MCF 10A (cell line): ENCODE measurements around the gene CHGA. TPM values are rescaled to one million over a fixed set of nuclear protein-coding genes. Genes with fewer than 3 reads are reported as not detected.

ENCODE experiments used
- BruUV-seq: library from RNA; stranded (reverse); fragments of 400-500 nt; replicated peaks from 2 replicates; lab custom pipeline; 2021; lab: Mats Ljungman, UMichigan
- CTCF ChIA-PET: fragments of 300-600 bp; sonication (Branson Sonifier 250); formaldehyde crosslinking; extraction: SDS; loops from one replicate; lab custom pipeline; 2021; ENCODE audit warnings: antibody characterized with exemption, inconsistent platforms; lab: Yijun Ruan, JAX
- POLR2A ChIA-PET: fragments of 300-600, 350-650 bp; sonication (Branson Sonifier 250); formaldehyde crosslinking; extraction: SDS; loops from one replicate; lab custom pipeline; 2020; ENCODE audit warnings: antibody characterized with exemption, inconsistent platforms; lab: Yijun Ruan, JAX
- DNase-seq: peaks from one replicate; pipeline ENCODE4 v3.0.0-alpha.2; 2018; ENCODE audit not compliant: unreplicated experiment
- H3K27ac Mint-ChIP-seq: one replicate; pipeline ENCODE4 v1.8.0; 2022; ENCODE audit warnings: mild to moderate bottlenecking, low read depth, mixed read lengths; ENCODE audit not compliant: unreplicated experiment
- H3K27me3 Mint-ChIP-seq: one replicate; pipeline ENCODE4 v1.8.0; 2022; ENCODE audit warnings: mixed read lengths; ENCODE audit not compliant: insufficient read depth, unreplicated experiment
- H3K36me3 Mint-ChIP-seq: one replicate; pipeline ENCODE4 v1.8.0; 2022; ENCODE audit warnings: mild to moderate bottlenecking, moderate library complexity, mixed read lengths; ENCODE audit not compliant: insufficient read depth, unreplicated experiment
- H3K4me1 Mint-ChIP-seq: one replicate; pipeline ENCODE4 v1.8.0; 2022; ENCODE audit warnings: mixed read lengths; ENCODE audit not compliant: insufficient read depth, unreplicated experiment
- H3K4me3 Mint-ChIP-seq: one replicate; pipeline ENCODE4 v1.8.0; 2022; ENCODE audit warnings: mild to moderate bottlenecking, moderate library complexity, mixed read lengths; ENCODE audit not compliant: unreplicated experiment
- H3K9me3 Mint-ChIP-seq: one replicate; pipeline ENCODE4 v1.8.0; 2022; ENCODE audit warnings: mixed read lengths; ENCODE audit not compliant: unreplicated experiment
- intact Hi-C: fragments of 100-400 bp; cut with micrococcal nuclease; formaldehyde crosslinking; loops from 2 replicates; pipeline ENCODE4 v1.14.1; 2022
- total RNA-seq: library from RNA; stranded (reverse); gene quantifications from 2 replicates; pipeline ENCODE4 v1.2.3, GENCODE V29; 2022
- TF ChIP-seq, protein P1 (sequence below): fragments of 200-600 bp; IDR thresholded peaks from one replicate; pipeline ENCODE4 v1.8.0; 2022; ENCODE audit warnings: antibody characterized with exemption, mild to moderate bottlenecking; ENCODE audit not compliant: unreplicated experiment

Gene CHGA
- total RNA-seq, 1 experiment from 2014 or later, result 0.35 TPM

DNA sequence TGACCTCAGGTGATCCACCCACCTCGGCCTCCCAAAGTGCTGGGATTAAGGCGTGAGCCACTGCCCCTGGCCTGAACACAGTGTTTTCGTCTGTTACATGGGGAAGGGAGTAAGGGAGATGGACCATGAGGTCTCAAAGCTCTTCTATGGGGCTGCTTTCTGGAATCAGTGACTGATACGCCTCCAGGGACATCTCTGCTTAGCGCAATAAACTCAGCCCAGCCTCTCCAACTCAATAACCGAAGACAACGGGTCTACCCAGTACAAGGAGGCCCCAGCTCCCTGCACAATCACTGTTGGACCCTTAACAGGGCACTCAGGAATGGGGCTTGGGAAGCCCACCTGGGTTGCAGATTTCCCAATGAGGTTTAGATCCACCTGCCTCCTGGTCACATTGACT, 42.6 kb upstream of the CHGA start:
- intact Hi-C loops, result loop anchor here (2.0 to 5.0 kb wide), 7 partner anchors 47 to 337 kb away; no protein-coding TSS in a partner anchor
- CTCF ChIA-PET, result interaction anchor here (0.5 to 2.1 kb wide), 34 partner anchors 9 to 777 kb away, joined by 3 to 10 read pairs (median 4); no protein-coding TSS in a partner anchor
- Mint-ChIP-seq H3K9me3 (no peaks in the 10 kb centered on the region), H3K4me1 (peaks cover 6% of the 10 kb centered on the region), H3K27me3 (peaks cover 66% of the 10 kb centered on the region), H3K36me3 (no peaks in the 10 kb centered on the region), H3K27ac (no peak overlapping the region), H3K4me3 (no peak overlapping the region)
- POLR2A ChIA-PET, result interaction anchor here (0.8 to 1.4 kb wide), 4 partner anchors 47 to 165 kb away, joined by 3 to 7 read pairs (median 4); no protein-coding TSS in a partner anchor
- TF ChIP-seq, protein P1, sequence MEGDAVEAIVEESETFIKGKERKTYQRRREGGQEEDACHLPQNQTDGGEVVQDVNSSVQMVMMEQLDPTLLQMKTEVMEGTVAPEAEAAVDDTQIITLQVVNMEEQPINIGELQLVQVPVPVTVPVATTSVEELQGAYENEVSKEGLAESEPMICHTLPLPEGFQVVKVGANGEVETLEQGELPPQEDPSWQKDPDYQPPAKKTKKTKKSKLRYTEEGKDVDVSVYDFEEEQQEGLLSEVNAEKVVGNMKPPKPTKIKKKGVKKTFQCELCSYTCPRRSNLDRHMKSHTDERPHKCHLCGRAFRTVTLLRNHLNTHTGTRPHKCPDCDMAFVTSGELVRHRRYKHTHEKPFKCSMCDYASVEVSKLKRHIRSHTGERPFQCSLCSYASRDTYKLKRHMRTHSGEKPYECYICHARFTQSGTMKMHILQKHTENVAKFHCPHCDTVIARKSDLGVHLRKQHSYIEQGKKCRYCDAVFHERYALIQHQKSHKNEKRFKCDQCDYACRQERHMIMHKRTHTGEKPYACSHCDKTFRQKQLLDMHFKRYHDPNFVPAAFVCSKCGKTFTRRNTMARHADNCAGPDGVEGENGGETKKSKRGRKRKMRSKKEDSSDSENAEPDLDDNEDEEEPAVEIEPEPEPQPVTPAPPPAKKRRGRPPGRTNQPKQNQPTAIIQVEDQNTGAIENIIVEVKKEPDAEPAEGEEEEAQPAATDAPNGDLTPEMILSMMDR, result no peak
- no TSS peak for BruUV-seq
- DNase-seq, result peak; percentile 28

DNA sequence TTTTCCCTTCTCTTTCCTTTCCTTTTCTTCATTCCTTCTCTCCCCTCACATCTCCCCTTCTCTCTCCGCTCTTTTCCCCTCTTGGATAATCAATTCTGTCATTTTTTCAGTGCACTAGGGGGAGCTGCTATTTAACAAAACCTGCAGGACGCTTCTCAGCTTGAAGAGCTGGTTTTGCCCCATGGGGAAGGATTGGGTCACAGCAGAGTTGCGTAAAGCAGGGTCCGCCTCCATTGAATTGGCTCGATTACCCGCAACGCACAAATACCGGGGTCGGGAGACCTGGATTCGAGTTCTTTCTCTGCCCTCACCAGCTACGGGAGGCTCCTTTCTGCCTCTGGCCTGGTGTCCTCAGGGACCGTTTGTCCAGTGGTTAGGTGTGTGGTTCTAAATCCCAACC, 42.1 kb upstream of the CHGA start:
- TF ChIP-seq, protein P1, result peak; percentile 59
- peaks cover 6% of the 10 kb centered on the region for H3K4me1 Mint-ChIP-seq
- H3K9me3 Mint-ChIP-seq, result no peaks in the 10 kb centered on the region
- peak; percentile 80 for DNase-seq
- H3K27ac Mint-ChIP-seq, result no peak overlapping the region
- POLR2A ChIA-PET, result interaction anchor here (0.7 to 1.4 kb wide), 6 partner anchors 47 to 581 kb away, joined by 3 to 7 read pairs (median 4); no protein-coding TSS in a partner anchor
- no peak overlapping the region for H3K4me3 Mint-ChIP-seq
- peaks cover 66% of the 10 kb centered on the region for H3K27me3 Mint-ChIP-seq
- no TSS peak for BruUV-seq
- CTCF ChIA-PET, result interaction anchor here (0.5 to 2.1 kb wide), 38 partner anchors 9 to 778 kb away, joined by 3 to 10 read pairs (median 4); no protein-coding TSS in a partner anchor
- intact Hi-C loops, result loop anchor here (2.0 to 5.0 kb wide), 7 partner anchors 46 to 336 kb away; no protein-coding TSS in a partner anchor
- no peaks in the 10 kb centered on the region for H3K36me3 Mint-ChIP-seq

DNA sequence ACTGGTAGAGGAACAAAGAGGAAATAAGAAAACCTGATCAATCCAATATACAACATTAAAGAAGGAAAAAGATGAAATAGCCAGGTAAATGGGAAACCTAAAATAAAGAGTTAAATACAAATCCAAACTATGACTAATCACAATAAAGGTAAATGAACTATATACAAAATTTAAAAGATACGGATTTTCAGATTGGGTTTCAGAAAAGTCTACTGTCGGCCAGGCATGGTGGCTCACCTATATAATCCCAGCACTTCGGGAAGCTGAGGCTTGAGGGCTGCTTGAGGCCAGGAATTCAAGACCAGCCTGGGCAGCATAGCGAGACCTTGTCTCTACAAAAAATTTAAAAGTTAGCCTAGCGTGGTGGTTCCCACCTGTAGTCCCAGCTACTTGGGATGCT, 39.9 kb upstream of the CHGA start:
- Mint-ChIP-seq H3K4me3 (no peak overlapping the region), H3K27me3 (peaks cover 65% of the 10 kb centered on the region), H3K4me1 (peaks cover 6% of the 10 kb centered on the region), H3K9me3 (no peaks in the 10 kb centered on the region), H3K36me3 (no peaks in the 10 kb centered on the region), H3K27ac (no peak overlapping the region)
- intact Hi-C loops, result loop anchor here (5.0 kb wide), 4 partner anchors 44 to 334 kb away; no protein-coding TSS in a partner anchor
- TF ChIP-seq, protein P1, result no peak
- ChIA-PET CTCF (interaction anchor here (0.6 kb wide), 4 partner anchors 10 to 259 kb away, joined by 3 to 4 read pairs (median 4); no protein-coding TSS in a partner anchor), POLR2A (no interaction called here)
- BruUV-seq, result no TSS peak
- DNase-seq, result no peak

DNA sequence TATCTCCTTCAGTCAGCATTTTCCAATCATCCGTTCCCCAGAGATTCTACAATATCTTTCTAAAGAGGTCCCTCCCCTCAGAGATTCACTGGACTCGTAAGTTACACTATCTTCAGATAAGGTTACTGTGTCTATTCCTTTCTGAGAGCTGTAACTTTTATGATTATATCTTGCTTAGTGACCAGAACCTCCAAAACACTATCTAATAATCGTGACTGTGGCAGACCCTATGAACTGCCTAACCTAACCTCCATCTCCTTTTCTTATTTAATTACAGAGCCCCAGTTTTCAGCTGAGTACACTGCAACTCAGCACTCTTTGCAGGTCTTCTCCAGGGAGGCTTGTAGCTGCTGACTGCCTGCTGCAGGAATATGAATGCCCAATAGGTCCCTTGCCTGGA, 38.5 kb upstream of the CHGA start:
- Mint-ChIP-seq H3K9me3 (no peaks in the 10 kb centered on the region), H3K4me1 (peaks cover 6% of the 10 kb centered on the region), H3K27me3 (peaks cover 71% of the 10 kb centered on the region), H3K36me3 (no peaks in the 10 kb centered on the region), H3K27ac (no peak overlapping the region), H3K4me3 (no peak overlapping the region)
- TF ChIP-seq, protein P1, result no peak
- CTCF ChIA-PET, result interaction anchor here (1.0 kb wide), 2 partner anchors 68 to 228 kb away, joined by 3 read pairs; no protein-coding TSS in a partner anchor
- intact Hi-C loops, result loop anchor here (5.0 kb wide), 4 partner anchors 43 to 333 kb away; no protein-coding TSS in a partner anchor
- BruUV-seq, result no TSS peak
- no peak for DNase-seq
- POLR2A ChIA-PET, result interaction anchor here (0.6 kb wide), 1 partner anchor 595 kb away, joined by 3 read pairs; no protein-coding TSS in a partner anchor
